HG03175 (cell line): Measurements from ENCODE around the gene ZDHHC9.
"Not testable (repeated sequence)": the region's sequence is repeated elsewhere in the genome, so short reads cannot be mapped to it uniquely, and the experiment has no call there.

Source experiments
- ATAC-seq: cut with Tn5 transposase; IDR thresholded peaks from one replicate; pipeline ENCODE4 v1.9.1; 2021; ENCODE audit warnings: mild to moderate bottlenecking, moderate library complexity; ENCODE audit not compliant: unreplicated experiment

The ZDHHC9 gene

DNA sequence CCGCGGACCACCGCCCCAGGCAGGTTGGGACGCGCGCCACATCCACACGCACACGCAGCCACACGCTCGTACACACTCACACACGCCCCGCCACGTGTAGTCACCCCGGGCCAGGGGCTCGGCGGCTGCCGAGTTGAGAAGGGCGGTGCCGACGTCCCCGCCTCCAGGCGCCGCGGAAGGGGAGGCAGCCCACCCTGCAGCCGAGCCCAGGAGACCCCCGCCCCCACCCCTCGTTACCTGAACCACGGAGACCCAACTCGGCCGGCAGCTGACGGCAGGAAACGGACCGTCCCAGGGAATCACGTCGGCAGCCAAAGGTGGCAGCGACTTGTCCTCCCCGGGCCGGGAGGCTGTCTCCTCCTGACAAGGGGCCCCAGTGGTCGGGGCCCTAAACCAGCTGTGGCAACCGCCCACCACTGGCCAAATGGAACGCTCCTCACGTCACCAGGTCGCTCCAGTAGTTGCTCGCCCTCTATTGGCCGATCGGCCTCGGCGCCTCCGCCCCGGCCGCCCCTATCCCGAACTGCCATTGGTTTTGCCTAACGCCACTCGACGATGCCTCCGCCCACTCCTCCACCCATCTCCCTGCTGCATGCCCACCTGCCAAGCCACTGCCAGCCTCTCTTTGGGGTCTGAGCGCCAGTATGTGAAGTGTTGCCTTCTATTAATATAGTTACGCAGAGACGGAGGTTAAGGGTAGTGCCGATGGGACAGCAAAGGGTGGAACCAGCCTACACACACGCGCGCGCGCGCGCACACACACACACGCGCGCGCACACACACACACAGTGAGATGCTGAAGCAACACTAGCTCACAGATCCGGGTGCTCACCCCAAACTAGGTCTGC, at the start of gene ZDHHC9:
TSS of gene ZDHHC9 (minus strand) at position 428 of the 848 bp plus-strand sequence. CDS start 1,941 bp downstream, outside the sequence.
- peak; percentile 100 for ATAC-seq

DNA sequence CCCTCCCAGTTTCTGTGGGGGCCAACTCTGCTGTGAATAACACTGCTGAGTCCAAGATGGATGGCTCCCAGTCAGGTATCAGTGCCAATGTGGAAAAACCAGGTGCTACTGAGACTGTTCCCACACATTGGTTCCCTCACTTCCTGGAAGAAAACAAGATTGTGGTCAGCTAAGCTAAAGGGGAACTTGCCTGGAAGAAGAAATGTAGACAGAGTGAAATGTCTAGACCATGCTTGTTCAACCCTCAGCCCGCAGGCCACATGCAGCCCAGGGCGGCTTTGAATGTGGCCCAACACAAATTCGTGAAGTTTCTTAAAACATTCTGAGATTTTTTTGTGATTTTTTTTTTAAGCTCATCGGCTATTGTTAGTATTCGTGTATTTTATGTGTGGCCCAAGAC, 33.7 kb upstream of the ZDHHC9 start:
- ATAC-seq, result no peak

DNA sequence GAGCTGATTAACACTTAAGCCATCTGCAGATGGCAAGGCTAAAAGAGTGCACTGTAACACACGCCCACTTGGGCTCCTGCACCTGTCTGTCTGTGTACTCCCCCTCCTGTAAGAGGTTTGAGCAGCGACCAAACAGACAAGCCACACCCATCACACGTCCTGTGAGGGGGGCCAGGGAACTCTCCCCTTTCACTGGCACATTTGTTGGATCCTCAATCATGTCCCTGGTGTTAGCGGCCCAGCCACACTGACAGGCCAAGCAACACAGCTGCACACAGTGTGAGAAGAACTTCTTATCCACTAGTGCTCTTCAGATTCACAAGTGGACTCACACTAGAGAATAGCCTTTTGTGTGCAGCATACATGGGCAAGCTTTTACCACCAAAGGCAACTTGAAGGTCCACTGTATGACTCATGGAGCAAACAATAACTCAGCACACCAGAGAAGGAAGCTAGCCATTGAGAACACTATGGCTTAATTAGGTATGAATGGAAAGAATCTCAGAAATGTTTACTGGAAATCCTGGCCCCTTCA, 33.2 kb upstream of the ZDHHC9 start:
- no peak for ATAC-seq

- no peak for ATAC-seq
These were observed 32.0 kb upstream of the ZDHHC9 start for GRCh38 chrX:129875669-129876068.

DNA sequence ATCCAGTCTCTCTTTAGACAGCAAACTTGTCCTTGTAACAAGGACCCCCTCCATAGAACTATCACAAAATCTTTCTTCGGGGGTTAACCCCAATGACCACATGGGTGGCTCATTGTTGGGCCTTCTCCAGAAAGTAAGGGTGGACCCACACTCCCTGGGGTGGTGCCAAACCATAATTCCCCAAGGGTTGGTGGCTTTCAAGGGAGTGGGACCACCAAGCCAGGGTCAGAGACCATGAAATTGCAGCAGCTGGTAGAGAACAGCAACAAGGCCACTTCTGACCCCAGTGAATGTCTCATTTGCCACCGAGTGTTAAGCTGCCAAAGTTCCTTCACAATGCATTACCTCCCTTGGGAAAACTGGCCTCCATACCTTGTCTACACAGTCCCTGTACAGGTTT, 28.8 kb upstream of the ZDHHC9 start:
- ATAC-seq, result no peak

DNA sequence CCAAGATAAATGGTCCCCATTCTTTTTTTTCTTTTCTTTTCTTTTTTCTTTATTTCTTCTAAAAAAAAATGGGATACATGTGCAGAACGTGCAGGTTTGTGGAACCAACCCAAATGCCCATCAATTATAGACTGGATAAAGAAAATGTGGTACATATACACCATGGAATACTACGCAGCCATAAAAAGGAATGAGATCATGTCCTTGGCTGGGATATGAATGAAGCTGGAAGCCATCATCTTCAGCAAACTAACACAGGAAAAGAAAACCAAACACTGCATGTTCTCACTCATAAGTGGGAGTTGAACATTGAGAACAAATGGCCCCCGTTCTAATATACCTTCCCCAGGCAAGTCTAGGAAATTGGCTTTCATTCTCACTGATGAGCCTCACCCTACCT, 22.6 kb upstream of the ZDHHC9 start:
- not testable (repeated sequence) for ATAC-seq

DNA sequence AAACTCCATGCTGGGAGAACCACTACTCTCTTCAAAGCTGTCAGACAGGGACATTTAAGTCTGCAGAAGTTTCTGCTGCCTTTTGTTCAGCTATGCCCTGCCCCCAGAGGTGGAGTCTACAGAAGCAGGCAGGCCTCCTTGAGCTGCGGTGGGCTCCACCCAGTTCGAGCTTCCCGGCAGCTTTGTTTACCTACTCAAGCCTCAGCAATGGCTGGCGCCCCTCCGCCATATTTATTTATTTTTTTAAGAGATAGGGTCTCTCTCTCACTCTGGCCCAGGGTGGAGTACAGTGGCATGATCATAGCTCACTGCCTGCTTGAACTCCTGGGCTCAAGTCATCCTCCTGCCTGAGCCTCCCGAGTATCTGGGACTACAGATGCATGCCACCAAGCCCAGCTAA, 15.4 kb upstream of the ZDHHC9 start:
- ATAC-seq, result not testable (repeated sequence)

- ATAC-seq, result not testable (repeated sequence)
These were observed 8.1 kb upstream of the ZDHHC9 start for GRCh38 chrX:129851825-129852224.

- no peak for ATAC-seq
These were observed 3.0 kb upstream of the ZDHHC9 start for GRCh38 chrX:129846716-129847115.

GRCh38 chrX:129845616-129846190, 2.0 kb upstream of the ZDHHC9 start:
- no peak for ATAC-seq

- no peak for ATAC-seq
These were observed 552 bp downstream of the ZDHHC9 start for GRCh38 chrX:129843209-129843458.

GRCh38 chrX:129842510-129843208, 1.0 kb downstream of the ZDHHC9 start:
- ATAC-seq, result no peak

- ATAC-seq, result no peak
These were observed 3.3 kb downstream of the ZDHHC9 start for GRCh38 chrX:129840344-129840743.

- ATAC-seq, result no peak
These were observed 6.9 kb downstream of the ZDHHC9 start for GRCh38 chrX:129836827-129837226.

DNA sequence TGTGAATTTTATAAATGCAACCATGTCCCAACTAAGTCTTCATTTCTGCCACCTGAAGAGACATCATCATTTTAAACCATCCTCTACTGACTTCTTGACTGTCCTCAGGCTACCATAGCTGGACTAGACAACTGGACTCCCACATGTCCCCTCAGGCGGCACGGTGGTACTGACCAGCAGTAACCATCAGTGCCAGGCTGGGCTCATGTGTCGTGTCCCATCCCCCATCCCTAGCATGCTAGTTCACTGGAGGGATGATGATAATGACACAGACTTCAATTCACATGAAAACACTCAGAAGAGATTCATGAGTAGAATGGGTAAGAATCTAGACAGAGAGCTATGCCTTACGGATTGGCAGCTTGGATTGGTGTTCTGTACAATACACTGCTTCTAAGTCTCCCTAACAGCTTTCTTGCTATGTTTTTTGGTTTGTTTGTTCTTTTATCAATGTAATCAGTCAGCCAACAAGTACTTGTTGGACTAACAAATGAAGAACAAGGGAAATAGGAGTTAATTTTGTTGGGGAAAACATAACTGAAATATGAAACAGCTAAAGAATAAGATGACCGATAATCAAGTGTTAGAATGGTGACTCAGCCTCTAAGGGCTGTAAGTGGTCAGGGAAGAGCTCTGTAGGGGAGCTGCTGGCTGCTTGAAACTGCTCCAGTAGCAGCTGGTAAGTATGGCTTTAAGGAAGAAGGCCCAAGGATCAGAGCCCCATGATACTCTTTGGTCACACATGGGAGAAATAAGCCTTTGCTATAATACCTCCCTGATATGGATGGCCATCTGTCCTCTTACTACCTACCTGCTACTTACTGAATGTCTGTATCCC, 10.3 kb downstream of the ZDHHC9 start:
- no peak for ATAC-seq

DNA sequence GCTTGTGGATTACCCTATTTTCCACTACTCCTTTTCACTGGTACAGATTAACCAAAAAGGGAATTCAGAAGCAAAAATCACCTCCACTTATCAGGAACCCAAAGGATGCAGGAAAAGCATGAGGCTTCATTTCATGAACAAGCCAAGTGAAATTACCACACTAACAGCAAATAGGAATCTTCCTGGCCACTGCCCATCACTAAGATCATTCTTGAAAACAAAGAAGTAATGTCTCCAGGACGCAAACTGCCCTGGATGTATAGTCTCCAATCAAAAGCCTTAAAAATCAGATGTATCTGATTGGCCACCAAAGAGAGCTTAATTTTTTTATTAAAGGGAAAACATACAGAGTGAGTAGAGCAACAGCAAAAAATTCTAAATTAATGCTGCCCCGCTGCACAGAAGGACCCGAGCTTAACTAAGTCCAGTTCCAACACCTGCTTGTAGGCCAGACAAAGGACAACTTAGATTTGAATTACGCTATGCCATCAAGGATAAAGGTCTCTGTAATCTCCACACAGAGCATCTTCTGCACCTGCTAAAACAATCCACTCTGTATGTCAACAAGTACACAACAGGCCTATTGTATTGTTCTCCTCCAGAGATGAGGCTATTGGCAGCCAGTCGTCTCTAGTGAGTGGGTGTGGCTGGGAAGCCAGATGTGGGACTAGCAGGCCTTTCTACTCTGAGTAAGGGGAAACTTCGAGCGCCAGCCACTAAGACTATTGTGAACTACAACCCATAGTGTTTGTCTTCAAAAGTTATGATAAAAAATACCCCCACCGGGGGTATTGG, 12.4 kb downstream of the ZDHHC9 start:
- no peak for ATAC-seq

DNA sequence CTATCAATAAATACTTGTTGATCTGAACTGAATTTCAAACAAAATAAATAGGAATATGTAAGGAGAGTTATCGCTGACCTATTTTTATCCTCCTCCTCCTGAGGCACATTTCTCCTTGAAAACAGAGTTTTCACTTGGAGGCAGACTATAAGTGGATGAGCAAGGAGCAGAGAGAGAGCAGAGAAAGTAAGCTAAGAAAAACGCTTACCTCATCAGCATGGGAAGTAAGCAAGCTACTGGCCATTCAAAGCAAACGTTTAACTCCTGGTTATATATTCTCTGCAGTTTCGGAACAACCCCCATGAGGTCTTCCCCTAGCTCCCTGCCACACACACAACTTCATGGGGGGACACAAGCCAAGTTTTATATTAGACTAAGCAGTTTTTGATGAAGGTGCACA, 13.2 kb downstream of the ZDHHC9 start:
- ATAC-seq, result no peak

DNA sequence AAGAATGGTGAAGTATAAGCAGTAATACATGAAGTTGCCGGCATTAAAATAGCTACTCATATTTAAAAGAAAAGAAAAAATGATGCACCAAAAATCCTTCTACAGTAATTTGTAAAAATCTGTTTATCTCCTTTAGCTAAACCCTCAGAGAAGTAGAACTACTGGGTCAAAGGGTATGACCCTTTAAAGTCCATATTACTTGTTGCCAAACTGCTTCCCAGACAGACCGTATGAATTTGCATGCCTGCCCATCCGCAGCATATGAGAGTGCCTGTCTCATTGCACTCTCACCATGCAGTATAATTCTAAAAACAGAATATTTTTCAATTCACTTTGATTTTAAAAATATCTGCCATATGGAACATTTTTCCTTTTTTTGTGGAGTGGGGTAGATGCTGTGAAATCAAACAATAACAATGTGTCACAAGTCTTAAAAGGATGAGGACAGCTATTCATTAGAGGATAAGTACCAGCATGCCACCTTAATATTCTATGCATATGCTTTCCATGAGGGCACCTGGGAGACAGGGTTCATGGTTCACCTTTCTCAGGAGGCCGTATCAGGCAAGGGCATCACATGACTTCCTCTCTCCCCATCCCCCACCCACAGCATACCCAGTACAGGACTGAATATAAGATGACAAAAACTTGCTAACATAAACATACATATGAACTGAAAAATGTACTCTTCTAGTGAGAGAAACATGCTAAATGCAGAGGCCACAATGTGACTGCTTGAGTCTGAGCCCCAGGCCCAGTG, 17.8 kb downstream of the ZDHHC9 start:
- ATAC-seq, result no peak

DNA sequence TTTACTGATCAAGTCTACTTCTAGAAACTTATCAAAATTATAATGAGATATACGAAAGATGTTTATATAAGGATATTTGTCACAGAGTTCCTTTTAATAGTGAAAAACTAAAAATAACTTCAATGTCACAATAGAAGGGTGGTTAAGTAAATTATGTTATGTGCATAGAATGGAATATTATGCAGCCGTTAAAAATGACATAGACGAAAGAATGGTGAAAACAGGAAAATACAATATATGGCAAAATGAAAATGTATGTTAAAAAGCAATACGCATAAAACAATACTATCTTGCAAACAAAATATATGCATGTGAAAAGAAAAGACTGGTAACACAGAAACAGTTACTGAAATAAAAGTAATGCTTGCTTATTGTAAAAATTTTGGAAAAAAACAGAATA, 19.1 kb downstream of the ZDHHC9 start:
- ATAC-seq, result no peak
